Endodermal cell (in vitro differentiated cells): ENCODE data around the gene GSTO2. TPM values are rescaled to one million over a fixed set of nuclear protein-coding genes. Genes with fewer than 3 reads are reported as not detected.

ENCODE experiments used
- DNase-seq: peaks from one replicate; pipeline ENCODE4 v3.0.0-alpha.2; 2017
- H3K27ac ChIP-seq: 2 replicates; pipeline ENCODE4 v1.5.1; 2013; ENCODE audit warnings: mild to moderate bottlenecking, low read depth, low read length, moderate library complexity
- H3K27me3 ChIP-seq: 2 replicates; pipeline ENCODE4 v1.6.1; 2013; ENCODE audit warnings: mild to moderate bottlenecking, low read length, moderate library complexity; ENCODE audit not compliant: insufficient read depth, control insufficient read depth, poor library complexity, severe bottlenecking
- H3K36me3 ChIP-seq: 2 replicates; pipeline ENCODE4 v1.7.0; 2013; ENCODE audit warnings: mild to moderate bottlenecking, low read length, moderate library complexity; ENCODE audit not compliant: control insufficient read depth, insufficient read depth
- H3K4me1 ChIP-seq: one replicate; pipeline ENCODE4 v1.7.0; 2013; ENCODE audit warnings: low read length; ENCODE audit not compliant: control insufficient read depth, insufficient read depth
- H3K4me3 ChIP-seq: 2 replicates; pipeline ENCODE4 v1.5.1; 2013; ENCODE audit warnings: mild to moderate bottlenecking, low read length, moderate library complexity
- H3K9ac ChIP-seq: 2 replicates; pipeline ENCODE4 v1.6.1; 2013; ENCODE audit warnings: mild to moderate bottlenecking, low read length, moderate library complexity; ENCODE audit not compliant: poor library complexity, severe bottlenecking; ENCODE audit errors: extremely low read depth
- H3K9me3 ChIP-seq: 2 replicates; pipeline ENCODE4 v1.6.1; 2013; ENCODE audit warnings: mild to moderate bottlenecking, low read length, moderate library complexity; ENCODE audit not compliant: control insufficient read depth
- H3K27ac Mint-ChIP-seq: 2 replicates; pipeline ENCODE4 v1.8.0; 2020; ENCODE audit warnings: mixed read lengths
- H3K27me3 Mint-ChIP-seq: 2 replicates; pipeline ENCODE4 v1.8.0; 2021; ENCODE audit warnings: mild to moderate bottlenecking, mixed read lengths; ENCODE audit not compliant: insufficient read depth
- H3K36me3 Mint-ChIP-seq: 2 replicates; pipeline ENCODE4 v1.8.0; 2020; ENCODE audit warnings: low read depth, mixed read lengths
- H3K4me1 Mint-ChIP-seq: 2 replicates; pipeline ENCODE4 v1.8.0; 2020; ENCODE audit warnings: mixed read lengths
- H3K4me3 Mint-ChIP-seq: 2 replicates; pipeline ENCODE4 v1.8.0; 2020; ENCODE audit warnings: mild to moderate bottlenecking, moderate library complexity, mixed read lengths
- H3K9me3 Mint-ChIP-seq: 2 replicates; pipeline ENCODE4 v1.8.0; 2020; ENCODE audit warnings: mild to moderate bottlenecking, mixed read lengths
- WGBS, 2 experiments: methylation state at CpG; one replicate each; pipeline versions ENCODE4 v1.1.5 to v1.1.7; 2013; ENCODE audit warnings: missing lambda C conversion rate in 2 of 2, mixed read lengths in 1 of 2; ENCODE audit not compliant: insufficient coverage in 1 of 2, insufficient read length in 1 of 2; 5-methylcytosine and 5-hydroxymethylcytosine counted together
- total RNA-seq, 2 donors: library from RNA; stranded (reverse); fragmentation: NEBNext Ultra II Directional in 1 of 2; extraction: Animal tissue kit (Norgen Biotek cat#: 25700) in 1 of 2; gene quantifications; 2 replicates in 1 of 2; 3 replicates in 1 of 2; pipeline ENCODE4 v1.2.1, GENCODE V29; 2021
- TF ChIP-seq, protein P1 (sequence below): fragments of 200-600 bp; sonication (generic); conservative IDR thresholded peaks from 2 replicates; pipeline ENCODE4 v1.5.0; 2021; ENCODE audit warnings: antibody characterized with exemption, mild to moderate bottlenecking

Gene GSTO2
- total RNA-seq, 2 donors from 2014 or later, result 17.8 to 18.8 TPM

- peaks cover 8% of the 10 kb centered on the region for H3K36me3 Mint-ChIP-seq
- peaks cover 10% of the 10 kb centered on the region for H3K4me1 Mint-ChIP-seq
These were observed 31.2 kb downstream of the GSTO2 start for GRCh38 chr10:104300002-104300735.

GRCh38 chr10:104300736-104301292 is 31.8 kb downstream of the GSTO2 start:
- peaks cover 8% of the 10 kb centered on the region for H3K4me1 ChIP-seq
- H3K36me3 ChIP-seq, result no peaks in the 10 kb centered on the region
- no peaks in the 10 kb centered on the region for H3K27me3 ChIP-seq
- 70 to 73% methylated on average over 7 of the region's 7 CpGs for WGBS, 2 experiments
- H3K4me1 Mint-ChIP-seq, result peaks cover 11% of the 10 kb centered on the region
- H3K36me3 Mint-ChIP-seq, result peaks cover 8% of the 10 kb centered on the region
- TF ChIP-seq, protein P1, sequence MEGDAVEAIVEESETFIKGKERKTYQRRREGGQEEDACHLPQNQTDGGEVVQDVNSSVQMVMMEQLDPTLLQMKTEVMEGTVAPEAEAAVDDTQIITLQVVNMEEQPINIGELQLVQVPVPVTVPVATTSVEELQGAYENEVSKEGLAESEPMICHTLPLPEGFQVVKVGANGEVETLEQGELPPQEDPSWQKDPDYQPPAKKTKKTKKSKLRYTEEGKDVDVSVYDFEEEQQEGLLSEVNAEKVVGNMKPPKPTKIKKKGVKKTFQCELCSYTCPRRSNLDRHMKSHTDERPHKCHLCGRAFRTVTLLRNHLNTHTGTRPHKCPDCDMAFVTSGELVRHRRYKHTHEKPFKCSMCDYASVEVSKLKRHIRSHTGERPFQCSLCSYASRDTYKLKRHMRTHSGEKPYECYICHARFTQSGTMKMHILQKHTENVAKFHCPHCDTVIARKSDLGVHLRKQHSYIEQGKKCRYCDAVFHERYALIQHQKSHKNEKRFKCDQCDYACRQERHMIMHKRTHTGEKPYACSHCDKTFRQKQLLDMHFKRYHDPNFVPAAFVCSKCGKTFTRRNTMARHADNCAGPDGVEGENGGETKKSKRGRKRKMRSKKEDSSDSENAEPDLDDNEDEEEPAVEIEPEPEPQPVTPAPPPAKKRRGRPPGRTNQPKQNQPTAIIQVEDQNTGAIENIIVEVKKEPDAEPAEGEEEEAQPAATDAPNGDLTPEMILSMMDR, result no peak
- no peak overlapping the region for H3K4me3 Mint-ChIP-seq
- H3K9me3 ChIP-seq, result peaks cover 19% of the 10 kb centered on the region
- no peak overlapping the region for H3K4me3 ChIP-seq
- peaks cover 33% of the 10 kb centered on the region for H3K9me3 Mint-ChIP-seq
- no peak overlapping the region for H3K9ac ChIP-seq
- no peak overlapping the region for H3K27ac Mint-ChIP-seq
- no peak overlapping the region for H3K27ac ChIP-seq
- DNase-seq, result no peak
- H3K27me3 Mint-ChIP-seq, result no peaks in the 10 kb centered on the region

More at GRCh38 chr10:104300002-104300735, 31.2 kb downstream of the GSTO2 start:
- 95% methylated on average over 10 to 12 of the region's 12 CpGs for WGBS, 2 experiments
- no peaks in the 10 kb centered on the region for H3K36me3 ChIP-seq
- H3K9me3 ChIP-seq, result peaks cover 19% of the 10 kb centered on the region
- no peak overlapping the region for H3K27ac ChIP-seq
- TF ChIP-seq, protein P1, result no peak
- H3K4me3 Mint-ChIP-seq, result no peak overlapping the region
- no peak for DNase-seq
- no peaks in the 10 kb centered on the region for H3K27me3 Mint-ChIP-seq
- H3K9ac ChIP-seq, result no peak overlapping the region
- no peak overlapping the region for H3K4me3 ChIP-seq
- peaks cover 8% of the 10 kb centered on the region for H3K4me1 ChIP-seq
- H3K27ac Mint-ChIP-seq, result no peak overlapping the region
- H3K27me3 ChIP-seq, result no peaks in the 10 kb centered on the region
- H3K9me3 Mint-ChIP-seq, result peaks cover 33% of the 10 kb centered on the region

DNA sequence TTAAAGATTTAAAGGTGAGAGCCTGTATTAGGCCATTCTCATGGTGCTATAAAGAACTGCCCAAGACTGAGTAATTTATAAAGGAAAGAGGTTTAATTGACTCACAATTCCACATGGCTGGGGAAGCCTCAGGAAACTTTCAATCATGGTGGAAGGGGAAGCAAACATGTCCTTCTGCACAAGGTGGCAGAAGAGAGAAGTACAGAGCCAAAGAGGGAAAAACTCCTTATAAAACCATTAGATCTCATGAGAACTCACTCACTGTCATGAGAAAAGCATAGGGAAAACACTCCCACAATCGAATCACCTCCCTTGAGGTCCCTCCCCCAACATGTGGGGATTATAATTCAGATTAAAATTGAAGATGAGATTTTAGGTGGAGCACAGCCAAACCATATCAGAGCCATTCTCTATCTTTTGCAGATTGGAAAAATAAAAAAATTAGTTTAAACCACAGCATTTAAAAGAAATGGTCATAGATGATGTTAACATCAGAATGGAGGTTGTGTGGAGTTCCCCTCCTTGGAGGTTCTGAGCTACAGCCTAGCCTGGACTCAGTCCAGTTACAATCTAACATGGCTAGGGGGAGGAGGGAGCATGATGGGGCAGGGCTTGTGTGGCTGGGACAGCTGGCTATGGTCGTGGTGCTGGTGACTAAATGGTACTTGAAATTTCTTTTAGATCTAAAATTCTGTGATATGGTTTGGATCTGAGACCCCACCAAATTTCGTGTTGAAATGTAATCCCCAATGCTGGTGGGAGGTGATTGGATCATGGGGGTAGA is 33.1 kb downstream of the GSTO2 start:
- Mint-ChIP-seq H3K4me3 (no peak overlapping the region), H3K4me1 (peaks cover 11% of the 10 kb centered on the region), H3K27ac (no peak overlapping the region), H3K9me3 (peaks cover 33% of the 10 kb centered on the region), H3K36me3 (peaks cover 8% of the 10 kb centered on the region), H3K27me3 (no peaks in the 10 kb centered on the region)
- Histone ChIP-seq H3K27me3 (no peaks in the 10 kb centered on the region), H3K9ac (no peak overlapping the region), H3K36me3 (no peaks in the 10 kb centered on the region), H3K4me1 (peaks cover 8% of the 10 kb centered on the region), H3K4me3 (no peak overlapping the region), H3K9me3 (peaks cover 19% of the 10 kb centered on the region), H3K27ac (no peak overlapping the region)
- 73 to 86% methylated on average over 1 to 2 of the region's 3 CpGs for WGBS, 2 experiments
- TF ChIP-seq, protein P1, result no peak
- no peak for DNase-seq
